ENCODE data around the gene COPS8. TPM values are rescaled to one million over a fixed set of nuclear protein-coding genes. Genes with fewer than 3 reads are reported as not detected.
A peak's percentile ranks its signal among the peaks of the same experiment; 100 is the strongest.

COPS8 gene
- total RNA-seq, 2 experiments from 2014 or later = 43.4 to 50.1 TPM

- CTCF ChIA-PET = no interaction called here
- Mint-ChIP-seq H3K9me3 (no peaks in the 10 kb centered on the region), H3K4me3 (no peak overlapping the region), H3K36me3 (ENCODE audit: low read depth) (no peaks in the 10 kb centered on the region), H3K27ac (no peak overlapping the region), H3K27me3 (no peaks in the 10 kb centered on the region), H3K4me1 (peaks cover 11% of the 10 kb centered on the region)
- POLR2A ChIA-PET = no interaction called here
- no peak for DNase-seq
Observed at GRCh38 chr2:237057893-237058300, 27.8 kb upstream of the COPS8 start.

- ChIA-PET POLR2A (no interaction called here), CTCF (interaction anchor here (0.6 kb wide), 1 partner anchor 548 kb away, joined by 3 read pairs; no protein-coding TSS in a partner anchor)
- no peak overlapping the region for H3K27ac Mint-ChIP-seq
- H3K4me3 Mint-ChIP-seq = no peak overlapping the region
- peaks cover 11% of the 10 kb centered on the region for H3K4me1 Mint-ChIP-seq
- no peak for DNase-seq
- no peaks in the 10 kb centered on the region for H3K9me3 Mint-ChIP-seq
- no peaks in the 10 kb centered on the region for H3K36me3 Mint-ChIP-seq (ENCODE audit: low read depth)
- no peaks in the 10 kb centered on the region for H3K27me3 Mint-ChIP-seq
Observed at GRCh38 chr2:237058423-237058822, 27.3 kb upstream of the COPS8 start.

GRCh38 chr2:237059155-237059875 lies 26.4 kb upstream of the COPS8 start:
- Mint-ChIP-seq H3K4me1 (peaks cover 11% of the 10 kb centered on the region), H3K4me3 (no peak overlapping the region), H3K36me3 (ENCODE audit: low read depth) (no peaks in the 10 kb centered on the region), H3K27ac (peak overlapping the region; percentile 81), H3K9me3 (no peaks in the 10 kb centered on the region), H3K27me3 (no peaks in the 10 kb centered on the region)
- ChIA-PET CTCF (interaction anchor here (0.6 kb wide), 1 partner anchor 547 kb away, joined by 3 read pairs; no protein-coding TSS in a partner anchor), POLR2A (no interaction called here)
- no peak for DNase-seq

- peak; percentile 26 for DNase-seq
- Mint-ChIP-seq H3K4me1 (peaks cover 11% of the 10 kb centered on the region), H3K27me3 (no peaks in the 10 kb centered on the region), H3K9me3 (no peaks in the 10 kb centered on the region), H3K4me3 (no peak overlapping the region), H3K27ac (no peak overlapping the region), H3K36me3 (ENCODE audit: low read depth) (no peaks in the 10 kb centered on the region)
- ChIA-PET CTCF (no interaction called here), POLR2A (no interaction called here)
Observed at GRCh38 chr2:237060534-237061312, 25.0 kb upstream of the COPS8 start.

- no peak overlapping the region for H3K4me3 Mint-ChIP-seq
- peaks cover 11% of the 10 kb centered on the region for H3K4me1 Mint-ChIP-seq
- no peaks in the 10 kb centered on the region for H3K27me3 Mint-ChIP-seq
- ChIA-PET CTCF (no interaction called here), POLR2A (no interaction called here)
- DNase-seq = no peak
- no peaks in the 10 kb centered on the region for H3K36me3 Mint-ChIP-seq (ENCODE audit: low read depth)
- H3K27ac Mint-ChIP-seq = peak overlapping the region; percentile 48
- no peaks in the 10 kb centered on the region for H3K9me3 Mint-ChIP-seq
Observed at GRCh38 chr2:237061356-237061755, 24.3 kb upstream of the COPS8 start.

GRCh38 chr2:237062585-237062984 lies 23.1 kb upstream of the COPS8 start:
- Mint-ChIP-seq H3K36me3 (ENCODE audit: low read depth) (no peaks in the 10 kb centered on the region), H3K4me1 (peaks cover 11% of the 10 kb centered on the region), H3K27me3 (no peaks in the 10 kb centered on the region), H3K4me3 (no peak overlapping the region), H3K9me3 (no peaks in the 10 kb centered on the region), H3K27ac (no peak overlapping the region)
- POLR2A ChIA-PET = no interaction called here
- CTCF ChIA-PET = interaction anchor here (0.7 kb wide), 1 partner anchor 23 kb away, joined by 3 read pairs; the partner anchor contains the start of gene COPS8
- no peak for DNase-seq

- CTCF ChIA-PET = no interaction called here
- Mint-ChIP-seq H3K4me3 (no peak overlapping the region), H3K27me3 (peaks cover 2% of the 10 kb centered on the region), H3K4me1 (peaks cover 1% of the 10 kb centered on the region), H3K27ac (no peak overlapping the region), H3K36me3 (ENCODE audit: low read depth) (no peaks in the 10 kb centered on the region), H3K9me3 (no peaks in the 10 kb centered on the region)
- POLR2A ChIA-PET = no interaction called here
- DNase-seq = no peak
Observed at GRCh38 chr2:237064203-237065070, 21.3 kb upstream of the COPS8 start.

- CTCF ChIA-PET = no interaction called here
- Mint-ChIP-seq H3K4me3 (no peak overlapping the region), H3K36me3 (ENCODE audit: low read depth) (no peaks in the 10 kb centered on the region), H3K27ac (no peak overlapping the region), H3K4me1 (no peaks in the 10 kb centered on the region), H3K27me3 (peaks cover 2% of the 10 kb centered on the region), H3K9me3 (no peaks in the 10 kb centered on the region)
- POLR2A ChIA-PET = no interaction called here
- no peak for DNase-seq
Observed at GRCh38 chr2:237065071-237065377, 20.7 kb upstream of the COPS8 start.

GRCh38 chr2:237066396-237066795 lies 19.3 kb upstream of the COPS8 start:
- DNase-seq = no peak
- ChIA-PET POLR2A (no interaction called here), CTCF (interaction anchor here (0.6 kb wide), 1 partner anchor 244 kb away, joined by 3 read pairs; no protein-coding TSS in a partner anchor)
- Mint-ChIP-seq H3K36me3 (ENCODE audit: low read depth) (no peaks in the 10 kb centered on the region), H3K9me3 (no peaks in the 10 kb centered on the region), H3K27ac (no peak overlapping the region), H3K4me1 (no peaks in the 10 kb centered on the region), H3K27me3 (peaks cover 2% of the 10 kb centered on the region), H3K4me3 (no peak overlapping the region)

GRCh38 chr2:237068005-237068576 lies 17.6 kb upstream of the COPS8 start:
- no peaks in the 10 kb centered on the region for H3K36me3 Mint-ChIP-seq (ENCODE audit: low read depth)
- H3K27me3 Mint-ChIP-seq = peaks cover 2% of the 10 kb centered on the region
- H3K4me3 Mint-ChIP-seq = no peak overlapping the region
- H3K9me3 Mint-ChIP-seq = no peaks in the 10 kb centered on the region
- no peak for DNase-seq
- no peak overlapping the region for H3K27ac Mint-ChIP-seq
- CTCF ChIA-PET = interaction anchor here (1.4 kb wide), 1 partner anchor 498 kb away, joined by 4 read pairs; the partner anchor contains the start of gene ACKR3
- H3K4me1 Mint-ChIP-seq = no peaks in the 10 kb centered on the region
- POLR2A ChIA-PET = no interaction called here

GRCh38 chr2:237072067-237072931 lies 13.4 kb upstream of the COPS8 start:
- ChIA-PET POLR2A (no interaction called here), CTCF (no interaction called here)
- H3K27me3 Mint-ChIP-seq = peaks cover 2% of the 10 kb centered on the region
- H3K4me1 Mint-ChIP-seq = no peaks in the 10 kb centered on the region
- no peaks in the 10 kb centered on the region for H3K36me3 Mint-ChIP-seq (ENCODE audit: low read depth)
- DNase-seq = peak; percentile 70
- H3K27ac Mint-ChIP-seq = no peak overlapping the region
- no peak overlapping the region for H3K4me3 Mint-ChIP-seq
- no peaks in the 10 kb centered on the region for H3K9me3 Mint-ChIP-seq

GRCh38 chr2:237073552-237073951 lies 12.1 kb upstream of the COPS8 start:
- Mint-ChIP-seq H3K4me1 (no peaks in the 10 kb centered on the region), H3K27ac (no peak overlapping the region), H3K4me3 (no peak overlapping the region), H3K9me3 (no peaks in the 10 kb centered on the region), H3K27me3 (no peaks in the 10 kb centered on the region), H3K36me3 (ENCODE audit: low read depth) (no peaks in the 10 kb centered on the region)
- POLR2A ChIA-PET = no interaction called here
- CTCF ChIA-PET = no interaction called here
- no peak for DNase-seq
